CD4-positive, alpha-beta T cell (primary cell): ENCODE data around the gene ENG. TPM values are rescaled to one million over a fixed set of nuclear protein-coding genes. Genes with fewer than 3 reads are reported as not detected.
"Not testable (repeated sequence)": the region's sequence is repeated elsewhere in the genome, so short reads cannot be mapped to it uniquely, and the experiment has no call there.

ENCODE experiments used
- ATAC-seq: fragments of 200-7000 bp; cut with Tn5 transposase; one replicate; pipeline ENCODE4 v1.10.0; 2022; ENCODE audit warnings: mild to moderate bottlenecking; ENCODE audit not compliant: poor library complexity
- CTCF ChIA-PET: fragments of 350-600 bp; sonication (Branson Sonifier 250); formaldehyde crosslinking; loops from one replicate; lab custom pipeline; 2021; ENCODE audit warnings: antibody characterized with exemption, inconsistent platforms; lab: Charles Lee
- POLR2A ChIA-PET: fragments of 350-600 bp; sonication (Branson Sonifier 250); formaldehyde crosslinking; loops from one replicate; lab custom pipeline; 2021; ENCODE audit warnings: antibody characterized with exemption, inconsistent platforms; lab: Charles Lee
- DNase-seq, 14 experiments: peaks; one replicate each; pipeline ENCODE4 v3.0.0-alpha.2; 2013 to 2020; ENCODE audit warnings: mixed read lengths in 2 of 14
- H3K27ac ChIP-seq, 2 donors: one replicate each; pipeline versions ENCODE4 v1.5.1 to v1.7.0; 2013; ENCODE audit warnings: low read length in 2 of 2, low read depth in 1 of 2, mild to moderate bottlenecking in 1 of 2
- H3K27me3 ChIP-seq, 2 experiments: 1 replicate in 1 of 2; 2 replicates in 1 of 2; pipeline versions ENCODE4 v1.6.1 to v1.7.0; 2013; ENCODE audit warnings: low read length in 2 of 2, control low read depth in 1 of 2, mild to moderate bottlenecking in 1 of 2, moderate library complexity in 1 of 2; ENCODE audit not compliant: insufficient read depth in 2 of 2, control insufficient read depth in 1 of 2
- H3K36me3 ChIP-seq: one replicate; pipeline ENCODE4 v1.6.1; 2013; ENCODE audit warnings: low read length, control low read depth; ENCODE audit not compliant: insufficient read depth
- H3K4me1 ChIP-seq: one replicate; pipeline ENCODE4 v1.6.1; 2013; ENCODE audit warnings: low read length, control low read depth; ENCODE audit not compliant: insufficient read depth
- H3K4me3 ChIP-seq: one replicate; pipeline ENCODE4 v1.5.1; 2013; ENCODE audit warnings: mild to moderate bottlenecking, low read length, moderate library complexity
- H3K9me3 ChIP-seq, 2 experiments: 1 replicate in 1 of 2; 2 replicates in 1 of 2; pipeline versions ENCODE4 v1.6.1 to v1.7.0; 2013; ENCODE audit warnings: low read length in 2 of 2, mild to moderate bottlenecking in 2 of 2, control low read depth in 1 of 2, moderate library complexity in 1 of 2; ENCODE audit not compliant: control insufficient read depth in 1 of 2, insufficient read depth in 1 of 2
- H3K27ac Mint-ChIP-seq: one replicate; pipeline ENCODE4 v1.8.0; 2020; ENCODE audit warnings: mixed read lengths
- H3K27me3 Mint-ChIP-seq: one replicate; pipeline ENCODE4 v1.8.0; 2021; ENCODE audit warnings: mixed read lengths
- H3K36me3 Mint-ChIP-seq: one replicate; pipeline ENCODE4 v1.8.0; 2021; ENCODE audit warnings: low read depth, mixed read lengths
- H3K4me1 Mint-ChIP-seq: one replicate; pipeline ENCODE4 v1.8.0; 2021; ENCODE audit warnings: low read depth, mixed read lengths
- H3K4me3 Mint-ChIP-seq: one replicate; pipeline ENCODE4 v1.8.0; 2020; ENCODE audit warnings: mild to moderate bottlenecking, mixed read lengths
- H3K9me3 Mint-ChIP-seq: one replicate; pipeline ENCODE4 v1.8.0; 2020; ENCODE audit warnings: mixed read lengths
- CTCF ChIP-seq: fragments of 200-600 bp; IDR thresholded peaks from one replicate; pipeline ENCODE4 v1.8.0; 2022; ENCODE audit warnings: antibody characterized with exemption, mild to moderate bottlenecking
- intact Hi-C, 2 experiments: fragments of 100-400 bp; cut with DNase I in 1 of 2; cut with micrococcal nuclease in 1 of 2; formaldehyde crosslinking; loops; one replicate each; pipeline versions ENCODE4 v1.15.1 to v1.9.0; 2023 to 2025; cut with DNase I, micrococcal nuclease
- total RNA-seq, 174 experiments: library from RNA in 2 of 174; stranded (reverse) in 2 of 174; gene quantifications; one replicate each; pipeline ENCODE4 v1.2.3 and lab custom pipeline; 2021 to 2026

Gene ENG
- total RNA-seq, 2 experiments from 2014 or later: 2.5 to 2.6 TPM

- Mint-ChIP-seq H3K27ac (no peak overlapping the region), H3K4me1 (peaks cover 6% of the 10 kb centered on the region), H3K36me3 (peaks cover under 1% of the 10 kb centered on the region), H3K9me3 (no peaks in the 10 kb centered on the region), H3K4me3 (no peak overlapping the region), H3K27me3 (no peaks in the 10 kb centered on the region)
- Histone ChIP-seq H3K36me3 (no peaks in the 10 kb centered on the region), H3K4me3 (no peak overlapping the region), H3K9me3 (no peaks in the 10 kb centered on the region), H3K4me1 (peaks cover 10% of the 10 kb centered on the region), H3K27me3 (no peaks in the 10 kb centered on the region), H3K27ac (no peak overlapping the region)
- POLR2A ChIA-PET: interaction anchor here (1.6 kb wide), 1 partner anchor 34 kb away, joined by 3 read pairs; no protein-coding TSS in a partner anchor
- ATAC-seq (no peak), DNase-seq (no peak)
- intact Hi-C loops: loop anchor here in 1 of 2 experiments (1.0 to 2.0 kb wide), 4 partner anchors 50 to 281 kb away; partner anchors contain the start of genes CDK9 and TOR2A
- no peak for TF ChIP-seq CTCF
- CTCF ChIA-PET: interaction anchor here (1.7 to 2.0 kb wide), 2 partner anchors 11 to 95 kb away, joined by 4 to 11 read pairs; no protein-coding TSS in a partner anchor
These were observed 16.4 kb upstream of the ENG start for GRCh38 chr9:127870887-127871286.

- CTCF ChIA-PET: interaction anchor here (0.6 to 2.0 kb wide), 32 partner anchors 8 to 590 kb away, joined by 3 to 20 read pairs (median 4); partner anchors contain the start of genes CDK9, PTRH1, SH2D3C and ST6GALNAC4
These were observed 15.7 kb upstream of the ENG start for GRCh38 chr9:127870153-127870491.

More at GRCh38 chr9:127870153-127870491, 15.7 kb upstream of the ENG start:
- H3K27me3 Mint-ChIP-seq, H3K9me3 Mint-ChIP-seq, H3K27ac Mint-ChIP-seq, H3K36me3 Mint-ChIP-seq, H3K4me3 Mint-ChIP-seq, H3K4me3 ChIP-seq, H3K27ac ChIP-seq, H3K9me3 ChIP-seq, DNase-seq, H3K27me3 ChIP-seq, H3K36me3 ChIP-seq, ATAC-seq: not testable (repeated sequence)
- POLR2A ChIA-PET: interaction anchor here (0.6 to 1.6 kb wide), 13 partner anchors 12 to 256 kb away, joined by 3 to 11 read pairs (median 3); partner anchors contain the start of genes CDK9, SH2D3C and TOR2A
- intact Hi-C loops: loop anchor here in 1 of 2 experiments (1.0 to 2.0 kb wide), 4 partner anchors 51 to 280 kb away; partner anchors contain the start of genes CDK9 and TOR2A
- peaks cover 14% of the 10 kb centered on the region for H3K4me1 Mint-ChIP-seq
- peaks cover 17% of the 10 kb centered on the region for H3K4me1 ChIP-seq
- TF ChIP-seq CTCF: peak; percentile 73
